Endothelial cell of umbilical vein (primary cell): ENCODE data around the gene RENBP.

Experiments used
- EZH2 ChIP-seq: IDR thresholded peaks from 2 replicates; pipeline ENCODE4 v1.6.1; 2012; ENCODE audit warnings: borderline replicate concordance, low read depth, mild to moderate bottlenecking, moderate library complexity, low read length, inconsistent platforms; ENCODE audit not compliant: severe bottlenecking
- JUN ChIP-seq: IDR thresholded peaks from 2 replicates; pipeline ENCODE4 v1.6.1; 2011; ENCODE audit warnings: borderline replicate concordance, low read depth; ENCODE audit not compliant: insufficient read length, insufficient read depth
- MAX ChIP-seq: IDR thresholded peaks from 2 replicates; pipeline ENCODE4 v1.6.1; 2011; ENCODE audit not compliant: insufficient read depth, insufficient read length
- MYC ChIP-seq: IDR thresholded peaks from one replicate; pipeline ENCODE4 v1.6.1; 2011; ENCODE audit warnings: mild to moderate bottlenecking, low read depth, low read length
- POLR2A ChIP-seq: IDR thresholded peaks from 2 replicates; pipeline ENCODE4 v1.6.1; 2012; ENCODE audit warnings: low read depth, mild to moderate bottlenecking, control low read depth, low read length
- POLR2AphosphoS5 ChIP-seq: IDR thresholded peaks from 2 replicates; pipeline ENCODE4 v1.6.1; 2012; ENCODE audit warnings: low read depth, mild to moderate bottlenecking, control low read depth, low read length, moderate library complexity; ENCODE audit not compliant: insufficient read depth
- TF ChIP-seq, protein P1 (sequence below), 2 donors: IDR thresholded peaks; 1 replicate in 1 of 2; 2 replicates in 1 of 2; pipeline ENCODE4 v1.5.1; 2011; ENCODE audit warnings: low read length in 2 of 2, mild to moderate bottlenecking in 2 of 2, moderate library complexity in 2 of 2, control low read depth in 1 of 2, inconsistent platforms in 1 of 2, low read depth in 1 of 2; ENCODE audit not compliant: insufficient read depth in 1 of 2; ENCODE audit errors: extremely low read depth in 1 of 2

DNA sequence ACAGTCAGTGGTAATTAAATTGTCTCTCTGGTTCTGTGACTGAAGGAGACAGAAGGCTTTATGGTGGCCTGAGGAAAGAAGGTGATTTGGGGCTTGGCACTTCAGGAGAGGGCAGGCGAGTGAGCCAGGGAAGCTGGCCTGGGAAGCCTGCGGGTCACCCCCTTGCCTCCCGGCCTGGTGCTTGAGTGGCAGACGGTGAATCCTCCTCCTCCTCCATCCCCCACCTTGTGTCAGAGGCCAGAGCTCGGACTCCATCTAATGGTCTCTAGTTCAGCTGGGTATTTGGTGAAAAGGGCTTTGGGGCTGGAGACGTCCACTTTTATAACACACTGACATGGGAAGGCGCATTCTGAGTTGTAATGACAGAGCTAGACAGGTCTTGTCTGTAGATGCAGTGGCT lies 36.8 kb upstream of the RENBP start:
- TF ChIP-seq, protein P1, sequence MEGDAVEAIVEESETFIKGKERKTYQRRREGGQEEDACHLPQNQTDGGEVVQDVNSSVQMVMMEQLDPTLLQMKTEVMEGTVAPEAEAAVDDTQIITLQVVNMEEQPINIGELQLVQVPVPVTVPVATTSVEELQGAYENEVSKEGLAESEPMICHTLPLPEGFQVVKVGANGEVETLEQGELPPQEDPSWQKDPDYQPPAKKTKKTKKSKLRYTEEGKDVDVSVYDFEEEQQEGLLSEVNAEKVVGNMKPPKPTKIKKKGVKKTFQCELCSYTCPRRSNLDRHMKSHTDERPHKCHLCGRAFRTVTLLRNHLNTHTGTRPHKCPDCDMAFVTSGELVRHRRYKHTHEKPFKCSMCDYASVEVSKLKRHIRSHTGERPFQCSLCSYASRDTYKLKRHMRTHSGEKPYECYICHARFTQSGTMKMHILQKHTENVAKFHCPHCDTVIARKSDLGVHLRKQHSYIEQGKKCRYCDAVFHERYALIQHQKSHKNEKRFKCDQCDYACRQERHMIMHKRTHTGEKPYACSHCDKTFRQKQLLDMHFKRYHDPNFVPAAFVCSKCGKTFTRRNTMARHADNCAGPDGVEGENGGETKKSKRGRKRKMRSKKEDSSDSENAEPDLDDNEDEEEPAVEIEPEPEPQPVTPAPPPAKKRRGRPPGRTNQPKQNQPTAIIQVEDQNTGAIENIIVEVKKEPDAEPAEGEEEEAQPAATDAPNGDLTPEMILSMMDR (IDR thresholded peaks at IDR 0.05; ENCODE audit: extremely low read depth in 1 of 2, insufficient read depth in 1 of 2, low read depth in 1 of 2, low read length in 2 of 2), result no peak
- no peak for TF ChIP-seq EZH2
- no peak for TF ChIP-seq JUN
- no peak for TF ChIP-seq POLR2A
- TF ChIP-seq MAX, result no peak
- TF ChIP-seq MYC, result no peak
- TF ChIP-seq POLR2AphosphoS5, result no peak
